Measurements from ENCODE around the gene SRSF2.
"Not testable (repeated sequence)": the region's sequence is repeated elsewhere in the genome, so short reads cannot be mapped to it uniquely, and the experiment has no call there.

Gene SRSF2

DNA sequence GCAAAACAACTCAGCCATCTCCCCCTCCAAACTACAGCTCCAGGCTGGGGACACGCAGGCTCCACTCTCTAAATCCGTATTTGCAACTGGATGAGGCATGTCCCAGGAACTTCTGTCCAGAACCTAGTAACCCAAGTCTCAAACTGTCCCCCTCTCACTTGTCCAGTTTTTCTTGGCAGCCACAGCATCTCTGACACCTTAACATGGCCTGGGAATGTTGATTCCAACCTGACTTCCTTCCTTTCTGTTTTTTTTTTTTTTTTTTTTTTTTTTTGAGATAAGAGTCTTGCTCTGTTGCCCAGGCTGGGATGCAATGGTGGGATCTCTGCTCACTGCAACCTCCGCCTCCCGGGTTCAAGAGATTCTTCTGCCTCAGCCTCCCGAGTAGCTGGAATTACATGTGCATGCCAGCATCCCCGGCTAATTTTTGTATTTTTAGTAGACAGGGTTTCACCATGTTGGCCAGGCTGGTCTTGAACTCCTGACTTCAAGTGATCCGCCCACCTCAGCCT lies 38.6 kb downstream of the SRSF2 start:
- not testable (repeated sequence) for DNase-seq

DNA sequence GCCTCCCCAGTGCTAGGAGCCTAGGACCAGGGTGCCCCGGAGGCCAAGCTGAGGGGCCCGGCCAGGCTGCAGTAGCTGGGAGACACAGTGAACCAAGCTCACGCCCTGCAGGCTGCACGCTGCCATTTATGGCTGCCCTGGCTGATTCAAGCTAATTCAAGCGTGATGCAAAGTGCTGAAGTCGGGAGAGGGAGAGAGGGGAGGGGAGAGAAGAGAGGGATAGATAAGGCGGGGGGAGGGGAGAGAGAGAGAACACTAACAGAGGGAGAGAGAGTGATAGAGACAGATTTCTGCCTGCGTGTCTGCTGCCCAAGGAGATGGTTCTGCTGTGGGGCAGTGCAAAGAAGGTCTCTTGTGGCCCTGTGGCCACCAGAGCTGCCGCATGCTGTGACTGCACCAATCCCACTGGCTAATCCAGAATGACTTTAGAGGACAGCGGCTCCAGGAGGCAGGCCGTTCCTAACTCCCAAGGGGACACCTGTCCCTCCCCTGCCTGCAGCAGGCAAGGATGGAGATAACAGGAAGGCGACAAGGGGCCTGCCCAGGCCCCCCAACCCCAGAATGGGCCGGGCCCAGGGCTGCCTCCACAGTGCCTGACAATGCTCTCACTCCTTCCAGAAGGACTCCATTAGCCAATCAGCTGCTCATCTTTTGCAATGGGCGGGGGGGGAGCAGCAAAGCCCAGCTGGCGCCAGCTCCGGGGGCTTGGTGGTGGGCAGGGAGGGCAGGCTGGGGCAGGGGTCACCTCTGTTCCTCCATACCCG lies 39.2 kb downstream of the SRSF2 start:
- no peak for DNase-seq

DNA sequence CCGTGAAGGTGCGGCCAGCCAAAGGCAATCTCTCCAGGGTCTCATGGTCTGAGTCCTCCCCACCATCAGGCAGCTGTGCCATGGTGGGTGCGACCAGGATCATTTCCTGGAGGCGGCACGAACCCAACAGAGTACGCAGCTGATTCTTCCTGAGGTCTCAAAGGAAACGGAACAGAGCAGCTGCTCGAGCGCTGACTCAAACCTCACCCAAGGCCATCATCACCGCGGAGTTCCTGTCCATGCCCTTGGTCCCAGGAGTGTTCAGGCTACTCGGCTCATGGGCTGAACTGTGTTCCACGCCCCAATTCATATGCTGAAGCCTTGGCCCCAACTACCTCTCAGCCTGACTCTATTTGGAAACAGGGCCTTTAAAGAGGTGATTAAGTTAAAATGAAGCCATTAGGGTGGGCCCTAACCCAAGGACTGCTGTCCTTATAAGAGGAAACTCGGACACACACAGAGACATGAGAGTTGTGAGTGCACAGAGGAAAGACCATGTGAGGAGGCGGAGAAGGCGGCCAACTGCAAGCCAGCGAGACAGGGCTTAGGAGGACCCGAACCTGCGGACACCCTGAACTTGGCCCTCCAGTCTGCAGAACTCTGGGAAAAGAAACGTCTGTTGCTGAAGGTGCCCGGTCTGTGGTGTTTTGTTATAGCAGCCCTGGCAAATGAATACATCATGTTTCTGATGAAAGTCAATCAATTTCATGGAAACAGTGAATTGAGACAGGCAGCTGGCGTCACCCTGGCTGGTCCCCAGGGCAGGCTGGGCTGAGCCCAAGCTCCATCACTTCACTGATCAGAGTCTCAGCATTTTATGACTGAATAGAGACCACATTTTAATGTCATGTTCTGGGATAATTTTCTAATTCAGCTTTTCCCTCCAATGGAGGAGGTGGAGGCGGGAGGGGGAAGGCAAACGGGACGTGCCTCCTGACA lies 40.1 kb downstream of the SRSF2 start:
- no peak for DNase-seq

DNA sequence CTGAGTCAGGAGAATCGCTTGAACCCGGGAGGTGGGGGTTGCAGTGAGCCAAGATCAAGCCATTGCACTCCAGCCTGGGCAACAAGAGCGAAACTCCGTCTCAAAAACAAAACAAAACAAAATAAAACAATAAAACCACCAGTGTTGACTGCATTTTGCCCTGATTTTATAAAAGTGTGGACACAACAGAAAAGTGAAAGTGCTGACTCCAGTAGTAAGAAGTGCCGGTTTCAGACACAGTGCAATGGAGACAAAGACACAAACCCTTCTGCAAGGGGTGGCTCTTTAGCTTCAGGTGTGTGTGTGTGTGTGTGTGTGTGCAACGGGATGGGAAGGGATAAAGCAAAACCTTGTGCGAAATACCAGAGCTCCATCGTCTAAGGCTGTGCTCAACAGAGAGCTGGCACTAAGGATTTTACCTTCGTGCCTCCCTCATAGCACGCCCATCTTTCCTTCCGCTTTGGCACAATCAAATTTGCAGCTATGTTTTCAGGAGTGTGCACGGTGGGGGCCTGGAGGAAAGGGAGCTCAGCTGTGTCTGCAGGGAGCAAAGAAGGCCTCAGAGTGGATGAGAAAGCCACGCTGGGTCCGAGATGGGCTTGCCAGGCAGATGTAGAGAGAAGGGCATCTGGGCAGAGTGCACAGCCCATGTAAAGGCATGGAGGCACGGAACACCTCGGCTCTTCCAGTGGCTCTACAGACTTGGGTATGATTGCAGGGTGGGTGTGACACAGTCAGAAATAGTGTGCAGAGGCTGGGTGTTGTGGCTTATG lies 41.9 kb downstream of the SRSF2 start:
- no peak for DNase-seq

DNA sequence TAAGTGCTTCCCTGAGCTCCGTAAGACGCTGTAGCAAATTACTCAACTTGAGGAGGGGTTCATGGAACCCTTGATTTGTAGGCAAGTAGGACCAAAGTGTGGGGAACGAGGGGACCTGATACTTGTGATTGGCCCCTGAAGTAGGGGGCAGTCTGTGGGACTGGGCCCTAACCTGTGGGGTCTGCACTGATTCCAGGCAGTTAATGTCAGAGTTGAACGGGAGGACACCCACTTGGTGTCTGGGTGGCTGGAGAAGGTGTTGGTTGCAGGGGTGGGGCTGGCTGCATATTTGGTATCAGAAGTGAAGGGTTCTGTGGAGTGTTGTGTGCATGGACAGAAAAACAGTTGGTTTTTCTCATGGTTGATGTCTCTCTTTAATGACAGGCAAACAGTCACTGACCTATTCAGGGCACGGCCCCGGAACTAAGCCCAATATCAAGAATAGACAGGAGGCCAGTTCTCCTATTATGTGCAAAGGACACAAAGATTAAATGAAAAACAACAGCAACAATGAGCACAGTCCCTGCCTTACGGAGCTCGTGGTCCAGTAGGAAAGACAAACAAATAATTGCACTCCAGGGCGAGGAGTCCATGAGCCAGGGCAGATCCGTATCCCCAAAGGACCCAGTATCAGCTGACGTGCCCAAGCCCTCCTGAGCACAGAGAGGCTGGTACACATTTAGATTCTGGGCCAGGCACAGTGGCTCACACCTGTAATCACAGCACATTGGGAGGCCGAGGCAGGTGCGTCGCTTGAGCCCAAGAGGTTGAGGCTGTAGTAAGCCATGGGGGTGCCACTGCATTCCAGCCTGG lies 45.5 kb downstream of the SRSF2 start:
- no peak for DNase-seq

DNA sequence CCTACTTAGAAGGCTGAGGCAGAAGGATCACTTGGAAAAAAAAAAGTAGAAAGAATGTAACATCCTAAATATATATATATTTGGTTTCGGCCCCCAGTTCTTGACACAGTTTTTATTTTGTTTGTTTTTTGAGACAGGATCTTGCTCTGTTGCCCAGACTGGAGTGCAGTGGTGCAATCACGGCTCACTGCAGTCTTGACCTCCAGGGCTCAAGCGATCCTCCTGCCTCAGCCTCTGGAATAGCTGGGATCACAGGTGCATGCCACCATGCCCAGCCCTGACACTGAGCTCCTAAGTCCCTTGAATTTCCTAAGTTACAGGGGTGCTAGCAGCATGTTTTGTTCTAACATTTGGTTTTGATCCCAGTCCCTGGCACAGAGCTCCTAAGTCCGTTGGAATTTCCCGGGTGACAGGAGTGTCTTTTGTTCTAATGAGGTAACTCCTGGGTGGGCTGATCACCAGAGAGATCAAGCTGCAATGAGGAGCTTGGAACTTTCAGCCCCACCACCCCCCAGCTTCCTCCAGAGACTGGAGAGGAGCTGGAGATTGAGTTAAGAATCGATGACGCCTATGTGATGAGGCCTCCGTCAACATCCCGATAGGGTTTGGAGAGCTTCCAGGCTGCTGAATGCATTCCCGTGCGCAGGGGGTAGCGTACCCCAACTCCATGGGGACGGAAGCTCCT lies 46.4 kb downstream of the SRSF2 start:
- no peak for DNase-seq

DNA sequence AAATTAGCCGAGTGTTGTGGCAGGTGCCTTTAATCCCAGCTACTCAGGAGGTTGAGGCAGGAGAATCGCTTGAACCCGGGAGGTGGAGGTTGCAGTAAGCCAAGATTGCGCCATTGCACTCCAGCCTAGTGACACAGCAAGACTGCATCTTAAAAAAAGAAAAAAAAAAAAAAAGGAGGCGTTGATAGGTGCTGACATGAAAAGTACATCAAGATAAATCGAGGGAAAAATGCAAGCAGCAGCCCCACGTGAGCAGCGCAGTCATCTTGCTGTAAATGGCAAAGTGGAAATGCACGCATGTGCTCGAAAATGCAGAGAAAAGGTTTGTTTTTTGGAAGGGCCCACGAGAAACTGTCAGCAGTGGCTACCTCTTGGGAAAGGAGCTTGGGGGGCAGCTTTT lies 47.3 kb downstream of the SRSF2 start:
- DNase-seq = no peak

DNA sequence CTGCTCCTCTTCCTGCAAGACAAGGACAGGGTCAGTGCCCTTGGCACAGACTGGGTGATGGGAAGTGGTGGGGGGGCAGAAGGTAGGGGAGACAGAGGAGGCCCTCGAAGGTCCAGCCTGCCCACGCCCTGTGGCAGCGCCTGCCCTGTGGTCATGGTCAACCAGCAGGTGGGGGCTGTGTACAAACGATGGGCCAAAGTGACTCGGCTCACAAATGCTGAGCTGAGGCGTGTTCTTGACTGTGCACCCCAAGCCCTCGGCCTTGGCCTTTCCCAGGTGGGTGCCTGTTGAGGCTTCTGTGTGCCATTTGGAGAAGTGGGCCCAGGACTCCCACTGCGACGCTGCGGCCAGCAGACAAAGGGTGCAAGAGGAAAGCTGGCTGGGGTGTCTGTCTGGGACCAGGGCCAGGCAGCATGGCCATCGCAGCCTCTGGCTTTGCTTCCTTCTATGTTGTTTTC lies 48.9 kb downstream of the SRSF2 start:
- DNase-seq = no peak

DNA sequence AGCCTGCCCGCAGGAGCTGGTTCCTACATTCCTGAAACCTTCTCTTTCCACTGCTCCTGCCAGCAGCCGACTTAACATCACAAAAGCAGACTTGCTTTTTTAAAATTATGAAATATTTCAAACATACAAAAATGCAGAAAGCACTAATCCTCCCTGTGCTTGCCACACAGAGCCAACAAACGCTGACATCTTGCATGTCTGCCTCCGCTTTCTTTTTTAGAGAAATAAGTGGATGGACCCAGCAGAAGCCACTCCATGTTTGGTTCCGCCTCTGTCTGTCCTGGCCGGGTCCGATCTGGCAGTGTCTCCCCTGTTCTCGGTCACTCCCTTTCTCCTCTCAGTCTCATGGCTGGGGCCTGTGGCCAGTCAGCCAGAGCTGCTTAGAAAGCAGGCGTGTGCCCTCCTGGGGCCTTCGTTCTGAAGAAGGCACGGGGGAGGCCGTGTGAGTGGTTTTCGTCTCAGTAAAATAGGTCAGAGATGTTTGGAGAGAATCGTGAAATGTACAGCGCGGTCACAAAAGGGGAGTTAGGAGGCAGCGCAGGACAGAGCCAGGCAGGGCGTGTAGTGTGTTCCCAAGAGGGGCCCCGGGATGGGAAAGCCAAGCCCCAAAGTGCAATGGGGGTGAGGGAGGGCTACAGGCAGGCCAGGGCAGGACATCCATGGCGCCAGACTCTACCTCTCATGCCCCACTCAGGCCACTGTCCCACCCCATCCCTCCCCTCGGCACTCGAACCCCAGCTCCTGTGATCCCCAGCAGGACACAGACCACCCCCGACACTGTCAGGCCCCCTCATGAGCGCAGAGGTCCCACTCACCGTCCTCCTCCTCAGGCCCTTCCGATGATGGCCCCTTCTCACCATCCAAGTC lies 49.6 kb downstream of the SRSF2 start:
- no peak for DNase-seq

DNA sequence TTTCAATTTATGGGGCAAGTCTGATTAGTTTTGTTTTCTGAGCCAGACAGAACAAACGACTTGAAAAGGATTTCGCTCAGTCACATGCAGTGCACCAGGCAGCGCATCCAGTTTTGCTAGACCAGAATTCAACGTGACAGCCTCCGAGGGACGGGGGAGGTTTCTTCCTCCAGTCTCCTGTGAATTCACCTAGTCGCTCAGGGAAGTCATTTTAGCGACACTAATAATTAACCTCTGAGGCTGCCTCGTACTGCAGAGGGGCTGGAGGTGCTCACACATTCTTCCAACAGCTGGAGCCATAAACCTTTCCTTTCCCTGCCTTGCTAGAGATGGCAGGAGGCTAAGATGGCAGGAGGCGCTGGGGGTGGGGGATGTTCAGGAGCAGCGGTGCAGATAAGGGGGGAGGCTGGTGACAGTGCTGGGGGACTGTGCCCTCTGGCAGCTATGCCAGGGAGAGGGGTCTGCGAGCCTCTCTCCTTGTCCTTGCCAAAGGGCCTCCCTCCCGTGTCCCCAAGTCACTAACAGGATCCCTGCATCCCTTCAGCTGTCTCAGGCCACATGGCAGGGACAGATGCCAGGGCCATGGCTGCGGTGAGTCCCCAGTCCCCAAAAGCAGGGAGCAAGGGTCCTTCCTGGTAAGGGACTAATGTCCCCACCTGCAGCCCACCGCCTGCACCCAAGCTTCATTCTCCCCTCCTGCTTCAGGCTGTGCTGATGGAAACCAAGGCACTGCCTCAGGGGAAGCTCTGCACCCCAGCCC lies 50.4 kb downstream of the SRSF2 start:
- DNase-seq = no peak

DNA sequence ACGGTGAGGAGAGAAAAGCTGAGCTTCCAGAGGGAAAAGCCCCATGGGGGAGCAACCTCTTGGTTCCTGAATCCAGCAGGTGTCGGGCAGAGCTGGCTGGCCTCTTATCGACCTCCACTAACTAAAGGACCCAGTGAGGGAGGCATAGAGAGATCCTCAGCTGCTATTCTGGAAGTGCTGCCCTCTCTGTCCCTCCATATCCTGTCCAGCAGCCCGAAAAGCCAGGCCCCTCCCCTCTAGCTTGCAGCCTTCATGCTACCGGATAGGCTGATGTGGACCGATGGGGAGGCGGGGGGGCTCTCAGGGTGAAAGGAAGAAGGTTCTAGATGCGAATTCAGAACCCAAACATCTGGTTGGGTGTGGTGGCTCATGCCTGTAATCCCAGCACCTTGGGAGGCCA lies 51.3 kb downstream of the SRSF2 start:
- no peak for DNase-seq

DNA sequence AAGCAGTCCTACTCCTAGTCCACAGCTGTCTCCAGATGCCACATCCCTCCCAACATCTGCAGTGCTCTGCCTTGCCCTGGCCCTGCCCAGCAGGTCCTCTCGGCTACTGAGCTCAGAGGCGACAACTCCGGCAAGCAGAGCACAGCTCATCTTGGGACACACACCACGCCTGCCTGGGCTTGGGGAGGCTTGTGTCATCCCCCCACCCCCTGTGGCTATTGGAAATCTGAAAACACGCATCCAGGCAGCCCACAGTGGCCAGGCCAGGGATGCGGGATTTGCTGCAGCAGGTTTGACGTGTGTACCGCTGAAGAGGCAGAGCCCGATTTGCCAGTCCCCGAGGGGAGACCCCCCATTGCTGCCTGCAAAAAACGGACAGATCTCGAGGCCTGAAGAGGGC lies 51.8 kb downstream of the SRSF2 start:
- no peak for DNase-seq

DNA sequence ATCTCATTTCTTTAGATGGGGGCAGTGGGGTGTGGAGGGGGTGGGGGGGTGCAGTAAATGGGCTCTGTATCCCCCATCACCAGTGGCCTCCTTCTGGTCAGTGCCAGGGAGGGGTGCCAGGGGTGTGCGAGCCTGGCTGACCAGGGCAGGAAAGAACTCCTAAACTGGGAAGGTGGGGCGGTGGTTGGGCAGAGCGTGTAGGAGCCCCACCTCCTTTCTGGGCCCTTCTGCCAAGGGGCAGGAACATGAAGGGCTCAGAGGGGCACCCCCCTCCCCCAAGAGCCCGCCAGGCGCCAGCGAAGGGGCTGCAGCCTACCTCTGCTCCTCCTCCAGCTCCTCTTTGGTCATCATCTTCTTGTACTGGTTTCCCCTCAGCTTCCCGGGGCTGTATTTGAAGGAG lies 52.4 kb downstream of the SRSF2 start:
- DNase-seq = no peak

Data from NCI-H1105 treated with DMSO at 0.1 percent for 48 hours (cell line).